ENCODE data around the gene HDAC10.

DNA sequence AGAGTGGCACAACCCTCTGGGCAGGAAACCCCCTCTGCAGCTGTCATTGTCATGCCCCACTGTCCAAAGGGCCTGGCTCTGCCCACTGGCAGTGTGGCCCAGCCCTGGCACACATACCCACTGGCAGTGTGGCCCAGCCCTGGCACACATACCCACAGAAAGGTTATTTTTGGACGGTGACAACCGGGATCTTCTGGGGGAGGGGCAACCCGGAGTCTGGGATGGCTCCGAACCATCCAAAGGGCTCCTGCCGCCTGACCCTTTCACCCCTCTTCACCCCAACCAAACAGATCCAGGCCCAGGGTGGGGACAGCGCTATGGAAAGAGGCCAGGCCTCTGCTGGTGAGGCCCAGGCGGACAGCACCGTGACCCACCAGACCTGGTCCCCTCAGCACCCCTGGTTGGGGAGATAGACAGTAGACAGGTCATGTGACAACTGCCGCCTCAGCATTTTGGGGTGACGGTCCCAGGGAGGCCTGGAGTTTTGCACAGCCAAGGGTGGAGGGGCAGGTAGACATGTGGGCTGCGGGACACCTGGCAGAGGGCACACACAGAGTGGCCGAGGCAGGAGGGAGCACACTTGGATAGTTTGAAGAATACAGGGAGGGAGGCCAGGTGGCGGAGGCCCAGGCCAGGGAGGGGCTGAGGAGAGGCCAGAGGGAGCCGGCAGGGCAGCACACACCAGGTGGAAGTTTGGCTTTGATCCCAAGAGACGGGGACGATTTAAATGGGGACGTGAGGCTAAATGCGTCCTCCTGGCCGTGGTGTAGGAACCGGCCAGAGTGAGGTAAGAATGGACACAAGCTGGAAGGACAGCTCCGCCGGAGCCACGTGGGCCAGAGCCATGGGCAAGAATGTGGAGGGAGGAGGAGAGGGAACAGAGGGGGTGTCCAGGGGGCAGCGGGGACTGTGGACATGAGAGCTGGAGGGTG is 7.6 kb upstream of the HDAC10 start:
- TF ChIP-seq CHD4 (IDR thresholded peaks at IDR 0.05) (no peak), POLR2A (IDR thresholded peaks at IDR 0.05; ENCODE audit: low read depth, low read length) (no peak), ZNF274 (IDR thresholded peaks at IDR 0.05; ENCODE audit: insufficient read depth, insufficient read length) (no peak), FOS (IDR thresholded peaks at IDR 0.05; ENCODE audit: borderline replicate concordance, extremely low read depth, insufficient read length) (no peak), POLR2AphosphoS5 (IDR thresholded peaks at IDR 0.05; ENCODE audit: low read length) (no peak), TCF7 (IDR thresholded peaks at IDR 0.05; ENCODE audit: borderline replicate concordance) (no peak), JUND (IDR thresholded peaks at IDR 0.05; ENCODE audit: low read depth, low read length) (no peak), HDAC2 (IDR thresholded peaks at IDR 0.05) (no peak), NRF1 (conservative IDR thresholded peaks at IDR 0.05; ENCODE audit: low read depth, low read length) (no peak), NR2C2 (IDR thresholded peaks at IDR 0.05; ENCODE audit: borderline replicate concordance, control insufficient read depth, insufficient read length, low read depth) (no peak), EZH2 (IDR thresholded peaks at IDR 0.05; ENCODE audit: borderline replicate concordance, control insufficient read depth, low read depth, low read length) (no peak), YY1 (IDR thresholded peaks at IDR 0.05; ENCODE audit: low read depth, low read length) (no peak)
- TF ChIP-seq, protein P1, sequence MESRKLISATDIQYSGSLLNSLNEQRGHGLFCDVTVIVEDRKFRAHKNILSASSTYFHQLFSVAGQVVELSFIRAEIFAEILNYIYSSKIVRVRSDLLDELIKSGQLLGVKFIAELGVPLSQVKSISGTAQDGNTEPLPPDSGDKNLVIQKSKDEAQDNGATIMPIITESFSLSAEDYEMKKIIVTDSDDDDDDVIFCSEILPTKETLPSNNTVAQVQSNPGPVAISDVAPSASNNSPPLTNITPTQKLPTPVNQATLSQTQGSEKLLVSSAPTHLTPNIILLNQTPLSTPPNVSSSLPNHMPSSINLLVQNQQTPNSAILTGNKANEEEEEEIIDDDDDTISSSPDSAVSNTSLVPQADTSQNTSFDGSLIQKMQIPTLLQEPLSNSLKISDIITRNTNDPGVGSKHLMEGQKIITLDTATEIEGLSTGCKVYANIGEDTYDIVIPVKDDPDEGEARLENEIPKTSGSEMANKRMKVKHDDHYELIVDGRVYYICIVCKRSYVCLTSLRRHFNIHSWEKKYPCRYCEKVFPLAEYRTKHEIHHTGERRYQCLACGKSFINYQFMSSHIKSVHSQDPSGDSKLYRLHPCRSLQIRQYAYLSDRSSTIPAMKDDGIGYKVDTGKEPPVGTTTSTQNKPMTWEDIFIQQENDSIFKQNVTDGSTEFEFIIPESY (IDR thresholded peaks at IDR 0.05): no peak
- TF ChIP-seq, protein P2, sequence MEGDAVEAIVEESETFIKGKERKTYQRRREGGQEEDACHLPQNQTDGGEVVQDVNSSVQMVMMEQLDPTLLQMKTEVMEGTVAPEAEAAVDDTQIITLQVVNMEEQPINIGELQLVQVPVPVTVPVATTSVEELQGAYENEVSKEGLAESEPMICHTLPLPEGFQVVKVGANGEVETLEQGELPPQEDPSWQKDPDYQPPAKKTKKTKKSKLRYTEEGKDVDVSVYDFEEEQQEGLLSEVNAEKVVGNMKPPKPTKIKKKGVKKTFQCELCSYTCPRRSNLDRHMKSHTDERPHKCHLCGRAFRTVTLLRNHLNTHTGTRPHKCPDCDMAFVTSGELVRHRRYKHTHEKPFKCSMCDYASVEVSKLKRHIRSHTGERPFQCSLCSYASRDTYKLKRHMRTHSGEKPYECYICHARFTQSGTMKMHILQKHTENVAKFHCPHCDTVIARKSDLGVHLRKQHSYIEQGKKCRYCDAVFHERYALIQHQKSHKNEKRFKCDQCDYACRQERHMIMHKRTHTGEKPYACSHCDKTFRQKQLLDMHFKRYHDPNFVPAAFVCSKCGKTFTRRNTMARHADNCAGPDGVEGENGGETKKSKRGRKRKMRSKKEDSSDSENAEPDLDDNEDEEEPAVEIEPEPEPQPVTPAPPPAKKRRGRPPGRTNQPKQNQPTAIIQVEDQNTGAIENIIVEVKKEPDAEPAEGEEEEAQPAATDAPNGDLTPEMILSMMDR (IDR thresholded peaks at IDR 0.05 in 2 of 3, conservative IDR thresholded peaks at IDR 0.05 in 1 of 3; ENCODE audit: control insufficient read depth in 2 of 3, extremely low read depth in 1 of 3, insufficient read depth in 1 of 3, low read depth in 3 of 3, low read length in 3 of 3): no peak

All from GM12878 (cell line).